K562 (cell line): ENCODE measurements around the gene CCDC88C. TPM values are rescaled to one million over a fixed set of nuclear protein-coding genes. Genes with fewer than 3 reads are reported as not detected.

Source experiments
- ATAC-seq: fragments of 200-7000 bp; cut with Tn5 transposase; 3 replicates; pipeline ENCODE4 v1.9.1; 2020; ENCODE audit warnings: moderate library complexity
- BruUV-seq: library from RNA; stranded (reverse); fragments of 400-500 nt; replicated peaks from 2 replicates; lab custom pipeline; 2021; lab: Mats Ljungman, UMichigan
- CTCF ChIA-PET: fragments of 300-600 bp; formaldehyde crosslinking; extraction: SDS; loops from one replicate; lab custom pipeline; 2021; ENCODE audit warnings: low intra/inter-chr PET ratio; lab: Yijun Ruan, JAX
- POLR2A ChIA-PET: fragments of 300-600, 350-650 bp; sonication (Branson Sonifier 250); formaldehyde crosslinking; extraction: SDS; loops from one replicate; lab custom pipeline; 2021; ENCODE audit warnings: antibody characterized with exemption, inconsistent platforms; lab: Yijun Ruan, JAX
- DNase-seq, 4 experiments: peaks; one replicate each; pipeline versions ENCODE4 v3.0.0 to v3.0.0-alpha.2; 2011 to 2018; ENCODE audit warnings: low spot score in 3 of 4, mixed read lengths in 3 of 4; ENCODE audit errors: extremely low read depth in 1 of 4
- FAIRE-seq: peaks from 2 replicates; lab custom pipeline; 2011; peaks lifted over from hg19 to GRCh38; lab: Jason Lieb, UNC
- H2AFZ ChIP-seq: 2 replicates; pipeline ENCODE4 v1.6.0; 2011; ENCODE audit warnings: low read depth, low read length, control low read depth, inconsistent platforms
- H3K27ac ChIP-seq: fragments of 200-600 bp; 3 replicates; pipeline ENCODE4 v1.8.0; 2011; ENCODE audit warnings: low read depth, mild to moderate bottlenecking, control low read depth, inconsistent platforms, low read length, moderate library complexity, mixed read lengths; ENCODE audit errors: extremely low read depth
- H3K27me3 ChIP-seq, 2 experiments: fragments of 300-600 bp in 1 of 2; 2 replicates in 1 of 2; 3 replicates in 1 of 2; pipeline versions ENCODE4 v1.6.0 to v1.8.0; 2011; ENCODE audit warnings: inconsistent platforms in 2 of 2, low read length in 2 of 2, mild to moderate bottlenecking in 1 of 2, mixed read lengths in 1 of 2, moderate library complexity in 1 of 2; ENCODE audit not compliant: control insufficient read depth in 2 of 2, insufficient read depth in 2 of 2
- H3K36me3 ChIP-seq: fragments of 300-600 bp; 3 replicates; pipeline ENCODE4 v1.8.0; 2011; ENCODE audit warnings: mild to moderate bottlenecking, low read length, inconsistent platforms; ENCODE audit not compliant: control insufficient read depth, insufficient read depth
- H3K4me1 ChIP-seq, 2 experiments: fragments of 200-600 bp in 1 of 2; replicated peaks in 1 of 2; 2 replicates in 1 of 2; 3 replicates in 1 of 2; pipeline versions ENCODE4 v1.5.1 to v1.8.0; 2011; ENCODE audit warnings: inconsistent platforms in 2 of 2, low read length in 2 of 2, mild to moderate bottlenecking in 1 of 2, mixed read lengths in 1 of 2, moderate library complexity in 1 of 2; ENCODE audit not compliant: control insufficient read depth in 2 of 2, insufficient read depth in 2 of 2
- H3K4me2 ChIP-seq: 2 replicates; pipeline ENCODE4 v1.6.1; 2011; ENCODE audit warnings: low read length, control low read depth, inconsistent platforms, mixed read lengths; ENCODE audit not compliant: insufficient read depth
- H3K4me3 ChIP-seq: fragments of 200-600 bp; sonication (generic), shearing (Covaris generic); 2 replicates; pipeline ENCODE4 v1.5.1; 2016; ENCODE audit warnings: control low read depth, inconsistent platforms
- H3K79me2 ChIP-seq: fragments of 200-600 bp; 3 replicates; pipeline ENCODE4 v1.8.0; 2011; ENCODE audit warnings: low read length, inconsistent platforms; ENCODE audit not compliant: control insufficient read depth, insufficient read depth
- H3K9ac ChIP-seq, 2 experiments: 2 replicates each; pipeline versions ENCODE4 v1.6.0 to v1.6.1; 2011; ENCODE audit warnings: low read depth in 2 of 2, low read length in 2 of 2, control low read depth in 1 of 2, inconsistent platforms in 1 of 2, mild to moderate bottlenecking in 1 of 2, mixed read lengths in 1 of 2; ENCODE audit not compliant: insufficient read depth in 1 of 2
- H3K9me1 ChIP-seq: one replicate; pipeline ENCODE4 v1.6.0; 2011; ENCODE audit warnings: inconsistent platforms, mild to moderate bottlenecking, low read length, moderate library complexity; ENCODE audit not compliant: control insufficient read depth, insufficient read depth
- H3K9me3 ChIP-seq: replicated peaks from 2 replicates; pipeline ENCODE4 v1.5.1; 2011; ENCODE audit warnings: low read depth, low read length, inconsistent platforms; ENCODE audit not compliant: control insufficient read depth, insufficient read depth
- H4K20me1 ChIP-seq: replicated peaks from 2 replicates; pipeline ENCODE4 v1.6.1; 2011; ENCODE audit warnings: low read length, inconsistent platforms, mixed read lengths; ENCODE audit not compliant: control insufficient read depth, insufficient read depth
- E2F5 ChIP-seq: sonication (generic); formaldehyde crosslinking; IDR thresholded peaks from 2 replicates; pipeline ENCODE4 v1.8.0; 2022; ENCODE audit warnings: mild to moderate bottlenecking, missing genetic modification reagents
- EZH2 ChIP-seq: IDR thresholded peaks from 2 replicates; pipeline ENCODE4 v1.6.1; 2012; ENCODE audit warnings: low read depth, mild to moderate bottlenecking, inconsistent platforms, low read length, borderline replicate concordance
- LARP7 ChIP-seq: fragments of 450-650 bp; IDR thresholded peaks from 2 replicates; pipeline ENCODE4 v1.6.1; 2016
- MTF1 ChIP-seq: fragments of 250-450 bp; sonication (Bioruptor Pico); IDR thresholded peaks from 2 replicates; pipeline ENCODE4 v1.9.0; 2021; ENCODE audit warnings: moderate library complexity, mild to moderate bottlenecking, inconsistent platforms, borderline replicate concordance
- MXD1 ChIP-seq: fragments of 250-450 bp; sonication (Bioruptor Pico); IDR thresholded peaks from 2 replicates; pipeline ENCODE4 v1.8.0; 2021; ENCODE audit warnings: borderline replicate concordance, mild to moderate bottlenecking, moderate library complexity; ENCODE audit not compliant: poor library complexity, severe bottlenecking
- THAP12 ChIP-seq: fragments of 250-450 bp; sonication (Bioruptor Pico); IDR thresholded peaks from 2 replicates; pipeline ENCODE4 v1.9.0; 2021; ENCODE audit warnings: mild to moderate bottlenecking, inconsistent platforms
- WGBS: fragments of 100-300 bp; shearing (Covaris generic); methylation state at CpG from one replicate; pipeline ENCODE4 v1.1.6; 2016; ENCODE audit warnings: low coverage, mixed read lengths; ENCODE audit not compliant: insufficient coverage; ENCODE audit errors: missing lambda C conversion rate; 5-methylcytosine and 5-hydroxymethylcytosine counted together
- in situ Hi-C: fragments of 300-500 bp; cut with MboI; formaldehyde crosslinking; loops from 4 replicates; pipeline ENCODE4 v1.15.0; 2018; ENCODE audit warnings: inconsistent platforms, mixed read lengths
- intact Hi-C: fragments of 100-400 bp; cut with micrococcal nuclease; formaldehyde crosslinking; loops from 2 replicates; pipeline ENCODE4 v1.14.2; 2022
- polyA plus RNA-seq, 8 experiments: library from polyadenylated mRNA; depleted of rRNA in 4 of 8; stranded (reverse) in 5 of 8; unstranded in 3 of 8; fragments of >200 nt; fragmentation: Nextera tagmentation in 2 of 8; fragmentation: Illumina TruSeq in 1 of 8; extraction: Ambion mirVana in 2 of 8; extraction: Trizol in 1 of 8; gene quantifications; 2 replicates each; pipeline versions ENCODE4 v1.2.1 to v1.2.3, GENCODE V29; 2011 to 2014; ENCODE audit warnings: inconsistent platforms in 1 of 8, missing spikeins in 1 of 8
- total RNA-seq, 7 experiments: library from RNA; depleted of rRNA in 6 of 7; stranded (reverse); fragments of >200 nt in 6 of 7; fragmentation: Illumina TruSeq in 2 of 7; extraction: Trizol in 2 of 7; gene quantifications; 2 replicates each; pipeline versions ENCODE4 v1.2.1 to v1.2.3, GENCODE V29; 2011 to 2021; ENCODE audit warnings: low replicate concordance in 1 of 7

The CCDC88C gene
- total and polyA plus RNA-seq, 9 of the 15 experiments (the other 6 are each of a cell fraction or from before 2014, with no cell fraction given), result 0.62 to 22.5 (median 10.7) TPM

- TF ChIP-seq MXD1 (no peak), THAP12 (CRISPR knock-in tag) (no peak), EZH2 (no peak), MTF1 (CRISPR knock-in tag) (no peak), E2F5 (no peak), LARP7 (no peak)
- DNase-seq (no peak), ATAC-seq (no peak), FAIRE-seq (no peak)
- no peaks in the 10 kb centered on the region for H3K27me3 ChIP-seq
- no TSS peak for BruUV-seq
- H2AFZ ChIP-seq, result no peak overlapping the region
- peaks cover 3% of the 10 kb centered on the region for H3K9me1 ChIP-seq
- no peak overlapping the region; a peak in 1 of 4 replicates for H3K9ac ChIP-seq
- peaks cover 0 to 16% of the 10 kb centered on the region in 2 experiments; a peak in 2 of 5 replicates for H3K4me1 ChIP-seq
- H3K4me2 ChIP-seq, result no peak overlapping the region
- H3K27ac ChIP-seq, result no peak overlapping the region
- 95% methylated on average over 12 of the region's 14 CpGs for WGBS
- no peaks in the 10 kb centered on the region for H3K9me3 ChIP-seq
- no peak overlapping the region for H3K4me3 ChIP-seq
- in situ Hi-C loops, result no loop called here
- H4K20me1 ChIP-seq, result no peaks in the 10 kb centered on the region
- POLR2A ChIA-PET, result no interaction called here
- peaks cover 47% of the 10 kb centered on the region; the same call in 2 of the 3 replicates for H3K36me3 ChIP-seq
- intact Hi-C loops, result no loop called here
- no peaks in the 10 kb centered on the region for H3K79me2 ChIP-seq
- CTCF ChIA-PET, result no interaction called here
Observed at GRCh38 chr14:91313852-91314251, 103.8 kb downstream of the CCDC88C start.
